ENCODE results near the gene IQGAP2.

Gene IQGAP2

GRCh38 chr5:76402886-76403765 lies at the start of gene IQGAP2:
TSS of gene IQGAP2 (plus strand) at chr5:76403285. CDS start at chr5:76403546, 261 bp downstream.
- TF ChIP-seq L3MBTL2 (conservative IDR thresholded peaks at IDR 0.05) (peak; percentile 64), FOXA1 (IDR thresholded peaks at IDR 0.05) (no peak), SUZ12 (IDR thresholded peaks at IDR 0.05) (no peak), FOXK2 (IDR thresholded peaks at IDR 0.05) (no peak), ZNF384 (IDR thresholded peaks at IDR 0.05) (0 out of 2 replicates have a peak, but pooled peaks have one; percentile 25), SP1 (IDR thresholded peaks at IDR 0.05) (no peak), BHLHE40 (IDR thresholded peaks at IDR 0.05; ENCODE audit: borderline replicate concordance) (no peak), ARNT (IDR thresholded peaks at IDR 0.05) (no peak), NFRKB (IDR thresholded peaks at IDR 0.05) (no peak), TARDBP (IDR thresholded peaks at IDR 0.05) (peak; percentile 75), CTBP1 (IDR thresholded peaks at IDR 0.05; ENCODE audit: borderline replicate concordance) (0 out of 2 replicates have a peak, but pooled peaks have one; percentile 29), HDGF (IDR thresholded peaks at IDR 0.05; ENCODE audit: borderline replicate concordance) (no peak), FOXM1 (IDR thresholded peaks at IDR 0.05; ENCODE audit: borderline replicate concordance) (peak; percentile 89)
- ChIA-PET CTCF (interaction anchor here (0.6 to 5.4 kb wide), 20 partner anchors 9 to 1528 kb away, joined by 3 to 20 read pairs (median 4); no protein-coding TSS in a partner anchor), POLR2A (interaction anchor here (0.9 to 2.0 kb wide), 5 partner anchors 9 to 180 kb away, joined by 3 to 10 read pairs (median 6); no protein-coding TSS in a partner anchor)
- DNase-seq (ENCODE audit: extremely low spot score): peak; percentile 85

- DNase-seq (ENCODE audit: extremely low spot score): no peak
Observed at GRCh38 chr5:76356887-76357286, 46.2 kb upstream of the IQGAP2 start.

GRCh38 chr5:76363352-76364225 lies 39.5 kb upstream of the IQGAP2 start:
- DNase-seq (ENCODE audit: extremely low spot score): peak; percentile 23
- no peak for TF ChIP-seq NFRKB (IDR thresholded peaks at IDR 0.05)
- TF ChIP-seq PKNOX1 (IDR thresholded peaks at IDR 0.05): peak; percentile 84
- POLR2A ChIA-PET: no interaction called here
- CTCF ChIA-PET: interaction anchor here (0.9 kb wide), 1 partner anchor 40 kb away, joined by 3 read pairs; the partner anchor contains the start of gene IQGAP2

More at GRCh38 chr5:76356887-76357286, 46.2 kb upstream of the IQGAP2 start:
- ChIA-PET CTCF (no interaction called here), POLR2A (no interaction called here)
- TF ChIP-seq FOXK2 (IDR thresholded peaks at IDR 0.05) (no peak), PKNOX1 (IDR thresholded peaks at IDR 0.05) (no peak), L3MBTL2 (conservative IDR thresholded peaks at IDR 0.05) (no peak), TARDBP (IDR thresholded peaks at IDR 0.05) (no peak), SUZ12 (IDR thresholded peaks at IDR 0.05) (no peak), FOXA1 (IDR thresholded peaks at IDR 0.05) (no peak), BHLHE40 (IDR thresholded peaks at IDR 0.05; ENCODE audit: borderline replicate concordance) (no peak), CTBP1 (IDR thresholded peaks at IDR 0.05; ENCODE audit: borderline replicate concordance) (no peak), ELF4 (IDR thresholded peaks at IDR 0.05) (no peak), FOXM1 (IDR thresholded peaks at IDR 0.05; ENCODE audit: borderline replicate concordance) (no peak), ZNF384 (IDR thresholded peaks at IDR 0.05) (no peak), SP1 (IDR thresholded peaks at IDR 0.05) (no peak), NFRKB (IDR thresholded peaks at IDR 0.05) (no peak)

GRCh38 chr5:76364226-76364589 lies 38.9 kb upstream of the IQGAP2 start:
- no peak for TF ChIP-seq ELF4 (IDR thresholded peaks at IDR 0.05)
- TF ChIP-seq ARNT (IDR thresholded peaks at IDR 0.05): no peak
- TF ChIP-seq BHLHE40 (IDR thresholded peaks at IDR 0.05; ENCODE audit: borderline replicate concordance): no peak
- TF ChIP-seq FOXK2 (IDR thresholded peaks at IDR 0.05): no peak
- TF ChIP-seq LEF1 (IDR thresholded peaks at IDR 0.05; ENCODE audit: borderline replicate concordance): no peak
- no peak for TF ChIP-seq SP1 (IDR thresholded peaks at IDR 0.05)
- no peak for TF ChIP-seq TARDBP (IDR thresholded peaks at IDR 0.05)
- no peak for TF ChIP-seq NFRKB (IDR thresholded peaks at IDR 0.05)
- TF ChIP-seq L3MBTL2 (conservative IDR thresholded peaks at IDR 0.05): no peak
- no peak for TF ChIP-seq PKNOX1 (IDR thresholded peaks at IDR 0.05)
- TF ChIP-seq FOXM1 (IDR thresholded peaks at IDR 0.05; ENCODE audit: borderline replicate concordance): no peak
- no peak for TF ChIP-seq CTBP1 (IDR thresholded peaks at IDR 0.05; ENCODE audit: borderline replicate concordance)
- no peak for TF ChIP-seq ZNF384 (IDR thresholded peaks at IDR 0.05)
- TF ChIP-seq FOXA1 (IDR thresholded peaks at IDR 0.05): no peak
- no peak for TF ChIP-seq HDGF (IDR thresholded peaks at IDR 0.05; ENCODE audit: borderline replicate concordance)
- TF ChIP-seq SUZ12 (IDR thresholded peaks at IDR 0.05): no peak
- POLR2A ChIA-PET: no interaction called here
- CTCF ChIA-PET: no interaction called here
- no peak for DNase-seq (ENCODE audit: extremely low spot score)

GRCh38 chr5:76365561-76365960 lies 37.5 kb upstream of the IQGAP2 start:
- no peak for DNase-seq (ENCODE audit: extremely low spot score)
- TF ChIP-seq ELF4 (IDR thresholded peaks at IDR 0.05) (no peak), L3MBTL2 (conservative IDR thresholded peaks at IDR 0.05) (no peak), BHLHE40 (IDR thresholded peaks at IDR 0.05; ENCODE audit: borderline replicate concordance) (no peak), NFRKB (IDR thresholded peaks at IDR 0.05) (no peak), SP1 (IDR thresholded peaks at IDR 0.05) (no peak), PKNOX1 (IDR thresholded peaks at IDR 0.05) (no peak), CTBP1 (IDR thresholded peaks at IDR 0.05; ENCODE audit: borderline replicate concordance) (no peak), HDGF (IDR thresholded peaks at IDR 0.05; ENCODE audit: borderline replicate concordance) (no peak), SUZ12 (IDR thresholded peaks at IDR 0.05) (no peak), FOXM1 (IDR thresholded peaks at IDR 0.05; ENCODE audit: borderline replicate concordance) (no peak), ZNF384 (IDR thresholded peaks at IDR 0.05) (no peak), LEF1 (IDR thresholded peaks at IDR 0.05; ENCODE audit: borderline replicate concordance) (no peak), FOXK2 (IDR thresholded peaks at IDR 0.05) (no peak), ARNT (IDR thresholded peaks at IDR 0.05) (no peak), FOXA1 (IDR thresholded peaks at IDR 0.05) (no peak), TARDBP (IDR thresholded peaks at IDR 0.05) (no peak)
- ChIA-PET CTCF (no interaction called here), POLR2A (no interaction called here)
